Keratinocyte (primary cell): ENCODE results near the gene SLC10A6. TPM values are rescaled to one million over a fixed set of nuclear protein-coding genes. Genes with fewer than 3 reads are reported as not detected.

Experiments used
- DNase-seq: peaks from one replicate; pipeline ENCODE4 v3.0.0-alpha.2; 2011; ENCODE audit warnings: low read depth, missing footprints, low spot score
- FAIRE-seq: peaks from 2 replicates; lab custom pipeline; 2011; peaks lifted over from hg19 to GRCh38; lab: Jason Lieb, UNC
- H2AFZ ChIP-seq: 2 replicates; pipeline ENCODE4 v1.6.0; 2012; ENCODE audit warnings: low read length, control low read depth, inconsistent platforms; ENCODE audit not compliant: control insufficient read depth
- H3K27ac ChIP-seq: 2 replicates; pipeline ENCODE4 v1.5.1; 2011; ENCODE audit warnings: low read length; ENCODE audit not compliant: control insufficient read depth, insufficient read depth
- H3K27me3 ChIP-seq: 3 replicates; pipeline ENCODE4 v1.6.0; 2011; ENCODE audit warnings: low read length; ENCODE audit not compliant: control insufficient read depth, insufficient read depth; ENCODE audit errors: extremely low read depth
- H3K36me3 ChIP-seq, 2 experiments: 2 replicates in 1 of 2; 3 replicates in 1 of 2; pipeline ENCODE4 v1.5.1; 2011; ENCODE audit warnings: low read length in 2 of 2, mild to moderate bottlenecking in 1 of 2; ENCODE audit not compliant: control insufficient read depth in 2 of 2, insufficient read depth in 2 of 2; ENCODE audit errors: extremely low read depth in 1 of 2
- H3K4me1 ChIP-seq: 3 replicates; pipeline ENCODE4 v1.5.1; 2011; ENCODE audit warnings: low read length; ENCODE audit not compliant: control insufficient read depth, insufficient read depth; ENCODE audit errors: extremely low read depth
- H3K4me2 ChIP-seq: 3 replicates; pipeline ENCODE4 v1.6.0; 2011; ENCODE audit warnings: low read depth, low read length; ENCODE audit not compliant: control insufficient read depth, insufficient read depth; ENCODE audit errors: extremely low read depth
- H3K4me3 ChIP-seq, 3 experiments: fragments of 200-600 bp in 1 of 3; sonication (generic) in 1 of 3; 2 replicates in 2 of 3; 3 replicates in 1 of 3; pipeline ENCODE4 v1.5.1; 2011 to 2016; ENCODE audit warnings: low read length in 3 of 3, mild to moderate bottlenecking in 3 of 3, control low read depth in 2 of 3, inconsistent platforms in 1 of 3, low read depth in 1 of 3, mixed read lengths in 1 of 3, mixed run types in 1 of 3, moderate library complexity in 1 of 3; ENCODE audit not compliant: control insufficient read depth in 2 of 3, insufficient read depth in 2 of 3; ENCODE audit errors: extremely low read depth in 1 of 3
- H3K79me2 ChIP-seq: 2 replicates; pipeline ENCODE4 v1.6.0; 2012; ENCODE audit warnings: low read length; ENCODE audit not compliant: control insufficient read depth, insufficient read depth
- H3K9ac ChIP-seq: 3 replicates; pipeline ENCODE4 v1.6.0; 2011; ENCODE audit warnings: low read length; ENCODE audit not compliant: control insufficient read depth, insufficient read depth; ENCODE audit errors: extremely low read depth
- H3K9me1 ChIP-seq: 3 replicates; pipeline ENCODE4 v1.6.0; 2011; ENCODE audit warnings: low read length; ENCODE audit not compliant: control insufficient read depth, insufficient read depth; ENCODE audit errors: extremely low read depth
- H3K9me3 ChIP-seq: 2 replicates; pipeline ENCODE4 v1.5.1; 2012; ENCODE audit warnings: low read depth, low read length; ENCODE audit not compliant: control insufficient read depth
- H4K20me1 ChIP-seq: 3 replicates; pipeline ENCODE4 v1.6.0; 2011; ENCODE audit warnings: low read length; ENCODE audit not compliant: control insufficient read depth, insufficient read depth; ENCODE audit errors: extremely low read depth
- CTCF ChIP-seq, 3 experiments: IDR thresholded peaks in 1 of 3; conservative IDR thresholded peaks in 1 of 3; optimal IDR thresholded peaks in 1 of 3; 2 replicates in 2 of 3; 3 replicates in 1 of 3; pipeline versions ENCODE3 to v1.5.1; 2011; ENCODE audit warnings: low read length in 3 of 3, mild to moderate bottlenecking in 3 of 3, moderate library complexity in 2 of 3, control low read depth in 1 of 3, inconsistent platforms in 1 of 3; ENCODE audit not compliant: insufficient read depth in 2 of 3; ENCODE audit errors: extremely low read depth in 1 of 3
- EZH2 ChIP-seq: IDR thresholded peaks from one replicate; pipeline ENCODE4 v1.6.1; 2012; ENCODE audit warnings: inconsistent platforms, mild to moderate bottlenecking, low read length, moderate library complexity
- dilution Hi-C: fragments of 300-500 bp; cut with MboI; formaldehyde crosslinking; loops from one replicate; pipeline ENCODE4 v1.7.0; 2020; ENCODE audit warnings: low sequenced_read_pairs; ENCODE audit not compliant: extremely low pct_ligation_motif_present
- polyA plus RNA-seq, 5 experiments: library from polyadenylated mRNA; depleted of rRNA in 3 of 5; stranded (reverse) in 3 of 5; stranded (forward) in 1 of 5; unstranded in 1 of 5; fragments of >200 nt; gene quantifications; 1 replicate in 1 of 5; 2 replicates in 3 of 5; 3 replicates in 1 of 5; pipeline versions ENCODE4 v1.2.1 to v1.2.3, GENCODE V29; 2011 to 2012; ENCODE audit warnings: missing spikeins in 2 of 5, low read depth in 1 of 5, low replicate concordance in 1 of 5

SLC10A6 gene
- polyA plus RNA-seq, 1 donor (not counting 4 experiments of a cell fraction or from before 2014, with no cell fraction given): 27.7 TPM

- H3K27me3 ChIP-seq: no peaks in the 10 kb centered on the region
- H3K9me3 ChIP-seq: no peaks in the 10 kb centered on the region
- H2AFZ ChIP-seq: no peak overlapping the region
- peak; percentile 71 for FAIRE-seq
- no peak overlapping the region for H3K9ac ChIP-seq
- H3K4me3 ChIP-seq: no peak overlapping the region
- dilution Hi-C loops: no loop called here
- H3K9me1 ChIP-seq: no peaks in the 10 kb centered on the region
- H3K79me2 ChIP-seq: no peaks in the 10 kb centered on the region
- H3K4me2 ChIP-seq: no peak overlapping the region
- H3K4me1 ChIP-seq: peaks cover 4% of the 10 kb centered on the region
- peaks cover 9 to 21% of the 10 kb centered on the region in 2 experiments for H3K36me3 ChIP-seq
- no peak for DNase-seq
- no peak overlapping the region for H3K27ac ChIP-seq
- TF ChIP-seq EZH2 (no peak), CTCF (optimal IDR thresholded peaks at IDR 0.05 in 1 of 3, IDR thresholded peaks at IDR 0.05 in 1 of 3, conservative IDR thresholded peaks at IDR 0.05 in 1 of 3; ENCODE audit: extremely low read depth in 1 of 3, insufficient read depth in 2 of 3, low read length in 3 of 3) (no peak)
- no peaks in the 10 kb centered on the region for H4K20me1 ChIP-seq
These were observed 31.0 kb downstream of the SLC10A6 start for GRCh38 chr4:86818211-86818610.

GRCh38 chr4:86816501-86817273, 32.5 kb downstream of the SLC10A6 start:
- no peak for DNase-seq
- TF ChIP-seq EZH2: no peak
- peak in 1 of 3 experiments; percentile 2 for TF ChIP-seq CTCF (optimal IDR thresholded peaks at IDR 0.05 in 1 of 3, IDR thresholded peaks at IDR 0.05 in 1 of 3, conservative IDR thresholded peaks at IDR 0.05 in 1 of 3; ENCODE audit: extremely low read depth in 1 of 3, insufficient read depth in 2 of 3, low read length in 3 of 3)
- Histone ChIP-seq H3K4me2 (no peak overlapping the region), H2AFZ (no peak overlapping the region), H3K79me2 (no peaks in the 10 kb centered on the region), H3K27ac (no peak overlapping the region), H3K9me3 (no peaks in the 10 kb centered on the region), H3K4me3 (no peak overlapping the region), H3K27me3 (no peaks in the 10 kb centered on the region), H3K4me1 (peaks cover 4% of the 10 kb centered on the region), H3K9me1 (no peaks in the 10 kb centered on the region), H3K36me3 (peaks cover 9 to 23% of the 10 kb centered on the region in 2 experiments), H3K9ac (no peak overlapping the region), H4K20me1 (no peaks in the 10 kb centered on the region)
- peak; percentile 29 for FAIRE-seq
- dilution Hi-C loops: no loop called here
